DND-41 (cell line): ENCODE results near the gene ACOT12.

ENCODE experiments used
- CTCF ChIP-seq: IDR thresholded peaks from 2 replicates; pipeline ENCODE4 v1.5.1; 2012; ENCODE audit warnings: borderline replicate concordance, low read length, moderate library complexity, mild to moderate bottlenecking; ENCODE audit not compliant: poor library complexity, severe bottlenecking; ENCODE audit errors: extremely low read depth
- EZH2 ChIP-seq: IDR thresholded peaks from 3 replicates; pipeline ENCODE4 v1.6.1; 2012; ENCODE audit warnings: borderline replicate concordance, low read depth, mild to moderate bottlenecking, moderate library complexity, low read length, inconsistent platforms; ENCODE audit not compliant: severe bottlenecking

DNA sequence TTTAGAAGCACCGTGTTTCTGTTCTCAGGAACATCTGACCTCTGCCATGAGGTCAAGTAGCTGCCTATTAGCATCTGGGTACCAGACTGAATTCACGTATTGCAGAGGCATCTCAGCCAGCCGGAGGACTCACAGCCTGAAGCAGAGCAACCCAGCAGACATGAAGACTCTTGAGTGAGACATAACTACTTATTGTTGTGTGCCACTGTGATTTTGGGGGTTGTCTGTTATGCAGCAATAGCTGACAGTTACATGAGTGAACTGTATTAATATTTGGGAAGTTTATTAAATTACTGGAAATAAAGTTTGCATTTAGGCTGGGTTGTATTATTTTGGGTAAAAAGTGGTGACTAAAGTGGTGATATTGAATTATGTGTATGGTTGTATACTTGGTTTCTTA lies 1.3 kb upstream of the ACOT12 start:
- TF ChIP-seq EZH2: no peak
- no peak for TF ChIP-seq CTCF
